ENCODE results near the gene NUP155.
"Not testable (repeated sequence)": the region's sequence is repeated elsewhere in the genome, so short reads cannot be mapped to it uniquely, and the experiment has no call there.

NUP155 gene

GRCh38 chr5:37379100-37379628, 8.3 kb upstream of the NUP155 start, which contains the start of gene WDR70:
TSS of gene WDR70 (plus strand) at chr5:37379318. CDS start at chr5:37379368, 50 bp downstream.
- DNase-seq (ENCODE audit: low read depth) = peak; percentile 92
- peak; percentile 62 for TF ChIP-seq CTCF (conservative IDR thresholded peaks at IDR 0.05; ENCODE audit: low read length)
- peak within 1 kb of the TSS; percentile 83 for H3K4me3 ChIP-seq (ENCODE audit: low read length)

- not testable (repeated sequence) for DNase-seq (ENCODE audit: low read depth); H3K4me3 ChIP-seq (ENCODE audit: low read length)
These were observed 7.2 kb upstream of the NUP155 start for GRCh38 chr5:37378066-37378465.

GRCh38 chr5:37375091-37375490, 4.2 kb upstream of the NUP155 start:
- no peak overlapping the region for H3K4me3 ChIP-seq (ENCODE audit: low read length)
- TF ChIP-seq CTCF (conservative IDR thresholded peaks at IDR 0.05; ENCODE audit: low read length) = no peak
- DNase-seq (ENCODE audit: low read depth) = no peak

GRCh38 chr5:37370550-37370863, 399 bp downstream of the NUP155 start:
- no peak for DNase-seq (ENCODE audit: low read depth)
- TF ChIP-seq CTCF (conservative IDR thresholded peaks at IDR 0.05; ENCODE audit: low read length) = no peak
- peak overlapping the region; percentile 99 for H3K4me3 ChIP-seq (ENCODE audit: low read length)

GRCh38 chr5:37355161-37355560, 15.7 kb downstream of the NUP155 start:
- no peak for DNase-seq (ENCODE audit: low read depth)
- TF ChIP-seq CTCF (conservative IDR thresholded peaks at IDR 0.05; ENCODE audit: low read length) = no peak
- H3K4me3 ChIP-seq (ENCODE audit: low read length) = no peak overlapping the region

- DNase-seq (ENCODE audit: low read depth); H3K4me3 ChIP-seq (ENCODE audit: low read length): not testable (repeated sequence)
These were observed 28.2 kb downstream of the NUP155 start for GRCh38 chr5:37342741-37343140.

DNA sequence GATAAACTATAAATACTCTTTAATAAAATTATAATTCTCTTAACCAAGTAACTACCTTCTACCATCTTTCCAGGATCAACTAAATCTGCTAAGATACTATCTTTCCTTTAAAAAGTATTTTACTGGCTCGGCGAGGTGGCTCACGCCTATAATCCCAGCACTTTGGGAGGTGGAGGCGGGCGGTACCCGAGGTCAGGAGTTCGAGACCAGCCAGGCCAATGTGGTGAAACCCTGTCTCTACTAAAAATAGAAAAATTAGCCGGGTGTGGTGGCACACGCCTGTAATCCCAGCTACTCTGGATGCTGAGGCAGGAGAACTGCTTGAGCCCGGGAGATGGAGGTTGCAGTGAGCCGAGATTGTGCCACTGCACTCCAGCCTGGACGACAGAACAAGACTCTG, 36.2 kb downstream of the NUP155 start:
- not testable (repeated sequence) for H3K4me3 ChIP-seq (ENCODE audit: low read length); DNase-seq (ENCODE audit: low read depth)

- no peak for TF ChIP-seq CTCF (conservative IDR thresholded peaks at IDR 0.05; ENCODE audit: low read length)
- no peak overlapping the region for H3K4me3 ChIP-seq (ENCODE audit: low read length)
- DNase-seq (ENCODE audit: low read depth) = no peak
These were observed 44.4 kb downstream of the NUP155 start for GRCh38 chr5:37326536-37326935.

- DNase-seq (ENCODE audit: low read depth) = no peak
- H3K4me3 ChIP-seq (ENCODE audit: low read length) = no peak overlapping the region
- TF ChIP-seq CTCF (conservative IDR thresholded peaks at IDR 0.05; ENCODE audit: low read length) = no peak
These were observed 47.3 kb downstream of the NUP155 start for GRCh38 chr5:37323607-37324006.

Measured in AG10803 (cell line).